Measurements from ENCODE around the gene TECR.

DNA sequence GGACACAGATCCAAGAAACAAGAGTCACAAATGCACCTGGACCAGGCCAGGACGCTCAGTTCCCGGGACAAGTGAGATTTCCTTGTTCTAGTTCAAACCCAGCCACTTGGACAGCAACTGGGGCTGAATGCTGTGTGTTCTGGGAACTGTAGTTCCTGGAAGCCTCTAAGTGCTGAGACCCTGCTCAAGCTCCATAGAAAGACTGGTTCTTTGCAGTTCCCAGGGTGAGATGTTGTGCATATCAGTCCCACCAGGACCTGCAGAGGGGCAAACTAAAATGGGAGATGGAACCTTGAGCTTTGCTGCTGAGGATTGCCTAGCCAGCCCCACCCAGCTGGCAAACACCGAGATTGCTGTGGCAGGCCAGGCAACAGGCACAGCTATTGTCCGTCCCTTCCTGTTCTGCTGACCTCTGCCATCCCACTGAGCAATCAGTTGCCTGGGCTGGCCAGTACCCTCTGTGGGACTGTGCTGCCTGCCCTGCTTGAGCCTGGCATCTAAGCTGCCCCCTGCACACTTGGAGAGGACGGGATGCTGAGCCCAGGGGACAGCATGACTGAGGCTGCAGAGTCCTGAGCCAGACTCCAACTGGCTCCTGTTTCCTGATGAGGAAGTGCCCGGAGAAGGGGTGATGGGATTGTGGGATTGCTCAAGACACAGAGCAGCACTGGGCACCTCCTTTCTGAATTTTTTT is 32.0 kb upstream of the TECR start:
- TF ChIP-seq, protein P1, sequence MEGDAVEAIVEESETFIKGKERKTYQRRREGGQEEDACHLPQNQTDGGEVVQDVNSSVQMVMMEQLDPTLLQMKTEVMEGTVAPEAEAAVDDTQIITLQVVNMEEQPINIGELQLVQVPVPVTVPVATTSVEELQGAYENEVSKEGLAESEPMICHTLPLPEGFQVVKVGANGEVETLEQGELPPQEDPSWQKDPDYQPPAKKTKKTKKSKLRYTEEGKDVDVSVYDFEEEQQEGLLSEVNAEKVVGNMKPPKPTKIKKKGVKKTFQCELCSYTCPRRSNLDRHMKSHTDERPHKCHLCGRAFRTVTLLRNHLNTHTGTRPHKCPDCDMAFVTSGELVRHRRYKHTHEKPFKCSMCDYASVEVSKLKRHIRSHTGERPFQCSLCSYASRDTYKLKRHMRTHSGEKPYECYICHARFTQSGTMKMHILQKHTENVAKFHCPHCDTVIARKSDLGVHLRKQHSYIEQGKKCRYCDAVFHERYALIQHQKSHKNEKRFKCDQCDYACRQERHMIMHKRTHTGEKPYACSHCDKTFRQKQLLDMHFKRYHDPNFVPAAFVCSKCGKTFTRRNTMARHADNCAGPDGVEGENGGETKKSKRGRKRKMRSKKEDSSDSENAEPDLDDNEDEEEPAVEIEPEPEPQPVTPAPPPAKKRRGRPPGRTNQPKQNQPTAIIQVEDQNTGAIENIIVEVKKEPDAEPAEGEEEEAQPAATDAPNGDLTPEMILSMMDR (conservative IDR thresholded peaks at IDR 0.05; ENCODE audit: low read length) = no peak
- TF ChIP-seq EZH2phosphoT487 (IDR thresholded peaks at IDR 0.05; ENCODE audit: borderline replicate concordance) = no peak

All from Loucy (cell line).